SK-N-SH treated with all-trans-retinoic acid at 6 μM for 48 hours (cell line): ENCODE data around the gene MRPS33.

Source experiments
- BACH2 ChIP-seq: fragments of 250-450 bp; sonication (Bioruptor Pico); IDR thresholded peaks from 2 replicates; pipeline ENCODE4 v1.9.0; 2021; ENCODE audit warnings: mild to moderate bottlenecking, borderline replicate concordance
- CSRNP3 ChIP-seq: fragments of 250-450 bp; sonication (Bioruptor Pico); IDR thresholded peaks from 2 replicates; pipeline ENCODE4 v1.5.1; 2021; ENCODE audit warnings: mild to moderate bottlenecking, moderate library complexity
- OSR1 ChIP-seq: fragments of 250-450 bp; sonication (Bioruptor Pico); IDR thresholded peaks from 2 replicates; pipeline ENCODE4 v1.8.0; 2022; ENCODE audit warnings: moderate library complexity, mild to moderate bottlenecking, inconsistent platforms
- PATZ1 ChIP-seq: fragments of 250-450 bp; sonication (Bioruptor Pico); IDR thresholded peaks from 2 replicates; pipeline ENCODE4 v1.8.0; 2020; ENCODE audit warnings: mild to moderate bottlenecking, moderate library complexity, borderline replicate concordance
- POU6F1 ChIP-seq: fragments of 250-450 bp; sonication (Bioruptor Pico); IDR thresholded peaks from 2 replicates; pipeline ENCODE4 v1.8.0; 2021; ENCODE audit warnings: low read depth, mild to moderate bottlenecking, moderate library complexity, borderline replicate concordance
- RARB ChIP-seq: fragments of 250-450 bp; sonication (Bioruptor Pico); IDR thresholded peaks from 2 replicates; pipeline ENCODE4 v1.8.0; 2021; ENCODE audit warnings: mild to moderate bottlenecking, moderate library complexity
- SNAI2 ChIP-seq: fragments of 250-450 bp; sonication (Bioruptor Pico); IDR thresholded peaks from 2 replicates; pipeline ENCODE4 v1.5.0; 2020; ENCODE audit warnings: mild to moderate bottlenecking, moderate library complexity
- TOX ChIP-seq: fragments of 250-450 bp; sonication (Bioruptor Pico); IDR thresholded peaks from 2 replicates; pipeline ENCODE4 v1.8.0; 2021; ENCODE audit warnings: mild to moderate bottlenecking, moderate library complexity, borderline replicate concordance
- TSHZ2 ChIP-seq: fragments of 250-450 bp; sonication (Bioruptor Pico); IDR thresholded peaks from 2 replicates; pipeline ENCODE4 v1.5.0; 2020; ENCODE audit warnings: mild to moderate bottlenecking, moderate library complexity
- ZC3H10 ChIP-seq: fragments of 250-450 bp; sonication (Bioruptor Pico); IDR thresholded peaks from 2 replicates; pipeline ENCODE4 v1.5.1; 2021; ENCODE audit warnings: mild to moderate bottlenecking, moderate library complexity
- ZFP30 ChIP-seq: fragments of 450-650 bp; formaldehyde crosslinking; IDR thresholded peaks from 2 replicates; pipeline ENCODE4 v1.5.0; 2022; ENCODE audit warnings: mild to moderate bottlenecking, moderate library complexity
- ZNF565 ChIP-seq: fragments of 450-650 bp; formaldehyde crosslinking; conservative IDR thresholded peaks from 2 replicates; pipeline ENCODE4 v1.5.0; 2020; ENCODE audit warnings: low read depth, mild to moderate bottlenecking, moderate library complexity

- TF ChIP-seq OSR1 (CRISPR knock-in tag) (no peak), PATZ1 (CRISPR knock-in tag) (no peak), RARB (CRISPR knock-in tag) (no peak), ZFP30 (CRISPR knock-in tag) (no peak), ZC3H10 (no peak), ZNF565 (CRISPR knock-in tag) (no peak), POU6F1 (CRISPR knock-in tag) (no peak), CSRNP3 (CRISPR knock-in tag) (no peak), BACH2 (CRISPR knock-in tag) (no peak), SNAI2 (CRISPR knock-in tag) (no peak), TSHZ2 (CRISPR knock-in tag) (no peak), TOX (CRISPR knock-in tag) (no peak)
These were observed 28.9 kb upstream of the MRPS33 start for GRCh38 chr7:141043616-141044015.
